CD4-positive, alpha-beta T cell treated with Interleukin-17A for 1 hour (primary cell): Measurements from ENCODE around the gene ZNF302.
"Not testable (repeated sequence)": the region's sequence is repeated elsewhere in the genome, so short reads cannot be mapped to it uniquely, and the experiment has no call there.

Source experiments
- DNase-seq: peaks from one replicate; pipeline ENCODE4 v3.0.0-alpha.2; 2020

ZNF302 gene

GRCh38 chr19:34677386-34678084 lies at the start of gene ZNF302:
Gene ZNF302 (plus strand): TSS chr19:34677678. CDS start chr19:34678805, 1,127 bp downstream.
- peak; percentile 94 for DNase-seq

DNA sequence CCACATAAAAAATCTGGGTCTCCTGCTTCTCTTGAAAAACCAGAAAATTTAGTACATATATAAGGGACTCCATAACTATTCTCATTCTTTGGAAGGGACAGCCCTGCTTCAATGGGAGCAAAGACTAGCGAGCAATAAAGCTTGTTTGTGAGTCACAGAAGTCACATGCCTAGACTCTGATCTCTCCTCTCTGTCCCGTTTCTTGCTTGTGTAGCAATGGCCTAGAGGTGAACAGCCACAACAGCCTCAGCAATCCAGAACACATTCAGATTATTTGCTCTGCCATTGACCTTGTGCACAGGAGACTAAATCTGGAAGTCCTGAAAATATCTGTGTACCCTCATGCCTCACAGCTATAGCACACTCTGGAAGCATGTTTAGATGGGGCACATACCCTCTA lies 43.7 kb upstream of the ZNF302 start:
- DNase-seq = no peak

- DNase-seq = peak; percentile 74
These were observed 37.9 kb upstream of the ZNF302 start for GRCh38 chr19:34639491-34640085.

DNA sequence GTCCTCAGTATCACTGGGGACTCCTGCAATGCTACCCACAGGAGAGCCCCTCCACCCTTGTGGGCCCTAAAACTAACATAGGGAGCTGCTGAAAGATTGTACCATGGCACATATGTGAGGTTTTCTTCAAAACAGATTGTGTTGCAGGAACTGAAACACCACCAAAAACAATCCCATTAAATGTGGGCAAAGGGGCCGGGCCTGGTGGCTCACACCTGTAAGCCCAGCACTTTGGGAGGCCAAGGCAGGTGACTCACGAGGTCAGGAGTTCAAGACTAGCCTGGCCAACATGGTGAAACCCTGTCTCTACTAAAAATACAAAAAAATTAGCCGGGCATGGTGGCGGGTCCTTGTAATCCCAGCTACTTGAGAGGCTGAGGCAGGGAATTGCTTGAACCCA lies 35.2 kb upstream of the ZNF302 start:
- DNase-seq = no peak

DNA sequence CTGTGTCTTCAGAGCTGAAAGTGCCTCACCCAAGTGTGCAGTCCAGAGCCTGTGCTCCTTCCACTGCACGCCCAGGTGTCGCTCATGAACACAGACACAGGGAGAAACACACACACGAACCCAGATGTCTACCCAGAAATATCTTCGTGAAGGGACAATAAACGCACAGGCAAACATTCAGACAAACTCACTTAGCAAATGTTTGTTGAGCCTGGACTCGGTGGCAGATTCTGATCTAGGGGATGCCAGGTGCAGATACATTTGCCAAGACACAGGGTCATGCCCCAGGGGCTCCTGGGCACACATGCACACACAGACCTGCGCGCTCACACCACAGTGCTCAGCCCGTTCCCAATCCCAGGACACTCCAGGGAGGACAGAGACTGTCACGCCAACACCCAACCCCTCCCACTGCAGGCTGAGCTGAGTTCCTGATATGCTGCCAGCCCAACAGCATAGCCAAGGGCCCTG lies 32.5 kb upstream of the ZNF302 start:
- no peak for DNase-seq

GRCh38 chr19:34645551-34645950 lies 31.9 kb upstream of the ZNF302 start:
- no peak for DNase-seq

DNA sequence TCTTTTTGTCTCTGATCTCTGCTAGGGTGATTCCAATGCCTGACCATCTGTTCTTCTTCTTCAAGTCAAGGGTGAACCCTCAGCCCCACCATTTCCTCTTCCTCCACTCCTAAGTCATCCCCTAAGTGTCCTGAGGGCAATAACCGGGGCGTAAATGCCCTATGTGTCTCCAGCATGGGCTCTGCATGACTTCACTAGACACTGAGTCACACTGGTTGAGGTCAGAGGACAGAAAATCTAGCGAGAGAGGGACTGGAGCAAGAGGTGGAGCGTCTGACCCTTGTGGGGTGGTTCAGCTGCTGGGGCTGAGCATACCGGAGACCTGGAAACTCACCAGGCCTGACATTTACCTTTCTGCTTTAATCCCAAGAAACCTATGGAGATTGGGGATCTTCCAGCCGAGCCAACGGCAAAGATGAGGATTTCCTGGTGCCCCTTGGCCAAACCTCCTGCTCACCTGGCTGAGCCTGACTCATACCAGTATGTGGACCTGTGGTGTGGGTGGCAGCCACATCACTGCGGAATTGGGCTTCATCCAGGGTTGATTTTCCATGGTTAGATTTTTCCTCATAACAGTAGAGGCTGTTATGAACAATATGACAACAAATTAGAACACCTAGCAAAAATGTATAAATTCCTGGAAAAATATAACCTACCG lies 27.5 kb upstream of the ZNF302 start:
- no peak for DNase-seq

- DNase-seq = no peak
These were observed 25.7 kb upstream of the ZNF302 start for GRCh38 chr19:34651747-34652146.

DNA sequence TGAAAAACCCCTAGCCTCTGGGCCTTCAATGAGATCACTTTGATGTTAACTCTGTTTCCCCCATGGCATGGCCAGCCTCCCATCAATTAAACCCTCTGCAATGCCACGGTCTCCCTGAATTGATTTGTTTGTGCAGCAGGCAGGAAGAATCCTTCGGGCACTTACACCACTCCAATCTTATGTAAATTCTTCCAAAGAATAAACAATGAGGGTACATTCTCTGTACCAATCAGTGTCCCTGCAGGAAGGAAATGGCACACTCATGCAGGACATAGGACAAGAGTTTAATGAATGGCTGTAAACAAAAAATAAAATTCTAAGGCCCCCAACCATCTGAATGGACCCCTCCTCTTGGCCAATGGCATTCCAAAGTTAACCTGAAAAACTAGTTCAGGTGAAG lies 22.7 kb upstream of the ZNF302 start:
- DNase-seq = no peak

GRCh38 chr19:34655651-34656050 lies 21.8 kb upstream of the ZNF302 start:
- DNase-seq = no peak

GRCh38 chr19:34661357-34661756 lies 16.1 kb upstream of the ZNF302 start:
- no peak for DNase-seq

GRCh38 chr19:34662919-34663318 lies 14.6 kb upstream of the ZNF302 start:
- peak; percentile 68 for DNase-seq

DNA sequence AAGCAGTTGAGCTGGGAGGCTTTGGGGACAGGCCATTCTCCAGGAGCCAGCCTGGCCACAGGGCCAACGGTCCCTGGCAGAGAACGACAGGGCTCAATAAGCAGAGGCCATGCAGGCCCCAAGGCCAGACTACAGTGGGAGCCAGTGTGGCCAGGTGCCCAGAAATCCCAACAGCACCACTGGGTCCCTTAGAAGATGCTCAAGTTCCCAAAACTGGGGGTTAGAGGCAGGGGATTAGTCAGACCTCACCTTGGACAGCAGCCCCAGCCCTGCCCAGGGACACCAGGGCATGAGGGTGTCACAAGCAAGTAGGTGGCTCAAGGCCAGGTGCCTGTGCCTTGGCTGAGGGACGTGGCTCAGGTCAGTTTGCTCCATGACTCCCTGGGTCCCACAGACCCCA lies 13.3 kb upstream of the ZNF302 start:
- DNase-seq = no peak

GRCh38 chr19:34664870-34665269 lies 12.6 kb upstream of the ZNF302 start:
- DNase-seq = no peak

GRCh38 chr19:34665275-34665674 lies 12.2 kb upstream of the ZNF302 start:
- DNase-seq = not testable (repeated sequence)

GRCh38 chr19:34666200-34666957 lies 11.1 kb upstream of the ZNF302 start:
- no peak for DNase-seq

- no peak for DNase-seq
These were observed 10.6 kb upstream of the ZNF302 start for GRCh38 chr19:34666958-34667265.

- peak; percentile 23 for DNase-seq
These were observed 10.0 kb upstream of the ZNF302 start for GRCh38 chr19:34667349-34668076.

DNA sequence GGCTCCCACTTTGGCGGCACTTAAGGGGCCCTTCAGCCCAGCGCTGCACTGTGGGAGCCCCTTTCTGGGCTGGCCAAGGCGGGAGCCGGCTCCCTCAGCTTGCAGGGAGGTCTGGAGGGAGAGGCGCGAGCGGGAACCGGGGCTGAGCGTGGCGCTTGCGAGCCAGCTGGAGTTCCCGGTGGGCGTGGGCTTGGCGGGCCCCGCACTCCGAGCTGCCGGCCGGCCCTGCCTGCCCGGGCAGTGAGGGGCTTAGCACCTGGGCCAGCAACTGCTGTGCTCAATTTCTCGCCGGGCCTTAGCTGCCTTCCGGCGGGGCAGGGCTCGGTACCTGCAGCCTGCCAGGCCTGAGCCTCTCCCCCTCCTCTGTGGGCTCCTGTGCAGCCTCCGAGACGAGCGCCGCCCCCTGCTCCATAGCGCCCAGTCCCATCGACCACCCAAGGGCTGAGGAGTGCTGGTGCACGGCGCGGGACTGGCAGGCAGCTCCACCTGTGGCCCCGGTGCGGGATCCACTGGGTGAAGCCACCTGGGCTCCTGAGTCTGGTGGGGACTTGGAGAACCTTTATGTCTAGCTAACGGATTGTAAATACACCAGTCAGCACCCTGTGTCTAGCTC lies 9.3 kb upstream of the ZNF302 start:
- DNase-seq = not testable (repeated sequence)

- not testable (repeated sequence) for DNase-seq
These were observed 8.8 kb upstream of the ZNF302 start for GRCh38 chr19:34668690-34669089.

GRCh38 chr19:34669305-34669704 lies 8.2 kb upstream of the ZNF302 start:
- no peak for DNase-seq

GRCh38 chr19:34671972-34672371 lies 5.5 kb upstream of the ZNF302 start:
- DNase-seq = no peak
